Activated T-cell treated with anti-CD3 and anti-CD28 coated beads, Interleukin-2, amount 50 U/mL, for 48 hours (primary cell): Measurements from ENCODE around the gene RPS19.
A peak's percentile ranks its signal among the peaks of the same experiment; 100 is the strongest.

Experiments
- DNase-seq, 2 experiments: peaks; one replicate each; pipeline ENCODE4 v3.0.0-alpha.2; 2020

The RPS19 gene

DNA sequence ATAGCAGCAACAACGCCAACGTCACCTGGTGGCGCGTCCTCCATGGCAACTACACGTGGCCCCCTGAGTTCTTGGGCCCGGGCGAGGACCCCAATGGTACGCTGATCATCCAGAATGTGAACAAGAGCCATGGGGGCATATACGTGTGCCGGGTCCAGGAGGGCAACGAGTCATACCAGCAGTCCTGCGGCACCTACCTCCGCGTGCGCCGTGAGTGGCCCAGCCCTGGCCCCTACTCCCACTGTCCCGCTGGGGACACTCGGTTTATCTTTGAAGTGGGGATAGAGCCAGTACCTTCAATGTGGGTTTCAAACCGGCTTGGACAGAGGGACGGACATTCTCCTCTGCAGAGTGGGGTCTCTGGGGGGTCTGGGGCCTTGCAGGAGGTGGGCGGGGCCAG, 19.0 kb downstream of the RPS19 start:
- peak in 1 of 2 experiments; percentile 14 for DNase-seq

- peak in 1 of 2 experiments; percentile 15 for DNase-seq
These were observed 19.7 kb downstream of the RPS19 start for GRCh38 chr19:41879670-41880328.

GRCh38 chr19:41880329-41880708, 20.3 kb downstream of the RPS19 start:
- DNase-seq, result no peak

GRCh38 chr19:41882568-41883462, 22.8 kb downstream of the RPS19 start, which contains the start of gene ARHGEF1:
Gene ARHGEF1, plus strand, starts transcription at chr19:41883184. Its CDS starts 4,899 bp downstream, at chr19:41888083.
- DNase-seq, result peak; percentile 66 to 77

DNA sequence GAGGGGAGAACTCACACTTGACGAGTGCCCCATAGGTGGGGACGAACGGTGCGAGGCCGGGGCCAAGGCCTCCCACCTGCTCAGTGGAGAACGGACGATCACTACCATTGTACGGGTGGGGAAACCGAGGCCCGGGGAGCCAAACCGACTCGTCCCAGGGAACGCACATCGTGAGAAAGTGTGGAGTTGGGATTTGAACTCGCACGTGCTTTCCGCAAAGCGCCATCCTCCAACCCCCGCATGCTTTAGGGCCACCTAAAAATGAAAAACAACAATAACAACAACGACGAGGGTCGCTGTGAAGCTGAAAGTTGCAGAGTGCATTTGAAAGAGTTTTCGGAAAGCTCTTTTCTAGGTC, 23.4 kb downstream of the RPS19 start:
- peak in 1 of 2 experiments; percentile 58 for DNase-seq

GRCh38 chr19:41883821-41884733, 24.0 kb downstream of the RPS19 start:
- peak; percentile 94 to 95 for DNase-seq

- DNase-seq, result peak in 1 of 2 experiments; percentile 76
These were observed 27.0 kb downstream of the RPS19 start for GRCh38 chr19:41886761-41887710.

DNA sequence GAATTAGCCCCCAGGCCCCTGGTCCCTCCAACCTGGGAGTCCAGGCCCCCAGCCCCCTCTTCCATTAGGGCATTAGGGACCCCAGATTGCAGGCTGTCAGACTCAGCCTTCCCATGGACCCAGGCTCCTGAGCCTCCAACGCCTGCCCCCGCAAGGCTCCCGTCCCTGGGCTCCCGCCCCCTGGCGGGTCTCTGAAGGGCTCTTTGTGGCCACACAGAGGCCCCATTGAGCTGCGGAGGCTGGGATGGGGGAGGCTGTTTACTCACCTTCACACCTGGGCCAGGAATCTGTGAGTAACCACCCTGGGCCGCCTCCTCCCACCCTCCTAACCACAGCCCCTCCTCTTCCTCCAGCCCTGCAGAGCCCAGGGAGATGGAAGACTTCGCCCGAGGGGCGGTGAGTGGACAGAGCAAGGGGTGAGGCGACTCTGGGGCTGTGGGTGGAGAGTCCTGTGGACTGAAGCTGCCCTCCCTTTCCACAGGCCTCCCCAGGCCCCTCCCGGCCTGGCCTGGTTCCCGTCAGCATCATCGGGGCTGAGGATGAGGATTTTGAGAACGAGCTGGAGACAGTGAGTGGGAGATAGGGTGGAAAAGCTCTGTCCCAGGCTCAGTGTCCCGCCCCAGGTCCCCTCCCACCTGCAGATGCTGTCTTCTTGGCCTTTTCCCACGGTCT, 27.8 kb downstream of the RPS19 start:
- DNase-seq, result peak; percentile 89 to 91

- peak in 1 of 2 experiments; percentile 40 for DNase-seq
These were observed 28.9 kb downstream of the RPS19 start for GRCh38 chr19:41888926-41889325.

GRCh38 chr19:41889896-41890295, 29.8 kb downstream of the RPS19 start:
- no peak for DNase-seq

- no peak for DNase-seq
These were observed 30.9 kb downstream of the RPS19 start for GRCh38 chr19:41890936-41891335.

- no peak for DNase-seq
These were observed 32.3 kb downstream of the RPS19 start for GRCh38 chr19:41892173-41892902.

- peak in 1 of 2 experiments; percentile 55 for DNase-seq
These were observed 33.8 kb downstream of the RPS19 start for GRCh38 chr19:41893899-41894298.

GRCh38 chr19:41894350-41894749, 34.3 kb downstream of the RPS19 start:
- DNase-seq, result no peak

DNA sequence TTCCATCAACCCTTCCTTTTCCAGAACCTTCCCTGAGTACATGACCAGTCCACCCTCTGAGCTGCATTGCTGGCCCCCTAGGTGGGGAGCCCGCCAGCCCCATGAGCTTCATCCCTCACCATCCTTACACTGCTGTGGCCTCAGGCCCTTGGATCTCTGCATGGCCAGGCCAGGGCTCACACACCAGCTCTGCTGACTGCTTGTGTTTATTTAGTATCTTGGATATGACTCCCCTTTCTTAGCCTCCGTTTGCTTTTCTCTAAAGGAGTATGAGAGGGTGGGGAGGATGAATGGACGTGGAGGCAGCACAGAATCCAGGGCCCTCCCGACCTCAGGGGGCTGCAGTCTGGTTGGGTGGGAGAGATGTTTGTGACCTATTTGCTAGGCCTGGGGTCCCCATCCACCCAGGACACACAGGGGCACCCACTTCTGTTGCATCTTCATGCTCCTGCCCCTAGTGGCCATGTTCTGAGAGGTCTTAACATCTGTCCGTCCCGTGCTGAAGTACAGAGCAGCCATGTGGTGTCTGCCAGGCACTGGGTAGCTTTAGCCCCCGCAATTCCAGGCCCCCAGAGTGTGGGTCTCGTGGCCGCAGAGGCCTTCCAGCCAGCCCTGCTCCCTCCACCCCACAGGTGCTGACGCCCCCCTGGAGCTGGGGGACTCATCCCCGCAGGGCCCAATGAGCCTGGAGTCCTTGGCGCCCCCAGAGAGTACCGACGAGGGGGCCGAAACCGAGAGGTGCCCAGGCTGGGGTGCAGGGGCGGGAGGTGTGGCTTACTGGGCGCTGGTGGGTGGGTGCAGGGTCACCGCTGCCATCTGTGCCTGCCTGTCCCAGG, 35.9 kb downstream of the RPS19 start:
- peak; percentile 45 to 49 for DNase-seq

- DNase-seq, result no peak
These were observed 36.5 kb downstream of the RPS19 start for GRCh38 chr19:41896581-41896942.

GRCh38 chr19:41897181-41897580, 37.1 kb downstream of the RPS19 start:
- DNase-seq, result no peak

- DNase-seq, result no peak
These were observed 37.8 kb downstream of the RPS19 start for GRCh38 chr19:41897820-41898219.

- no peak for DNase-seq
These were observed 38.2 kb downstream of the RPS19 start for GRCh38 chr19:41898235-41898634.
